Measurements from ENCODE around the gene VWA3A.

The VWA3A gene

DNA sequence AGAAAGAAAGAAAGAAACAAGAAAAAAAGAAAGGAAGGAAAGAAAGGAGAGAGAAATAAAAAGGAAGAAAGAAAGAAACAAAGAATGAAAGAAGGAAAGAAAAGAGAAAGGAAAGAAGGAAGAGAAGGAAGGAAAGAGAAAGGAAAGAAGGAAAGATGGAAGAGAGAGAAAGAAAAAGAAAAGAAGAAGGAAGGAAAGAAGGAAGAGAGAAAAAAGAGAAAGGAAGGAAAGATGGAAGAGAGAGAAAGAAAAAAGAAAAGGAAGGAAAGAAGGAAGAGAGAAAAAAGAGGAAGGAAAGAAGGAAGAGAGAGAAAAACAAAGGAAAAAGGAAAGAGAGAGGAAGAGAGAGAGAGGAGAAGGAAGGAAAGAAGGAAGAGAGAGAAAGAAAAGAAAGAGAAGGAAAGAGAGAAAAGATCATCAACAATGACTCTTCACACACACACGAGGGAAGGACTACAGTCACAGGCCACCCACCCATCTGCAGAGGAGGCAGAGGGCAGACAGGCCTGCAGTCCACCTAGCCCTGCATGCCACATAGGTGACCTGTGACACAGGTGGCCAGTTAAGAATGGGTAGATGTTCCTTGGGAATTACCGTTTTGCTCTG, 23.9 kb downstream of the VWA3A start:
- DNase-seq (ENCODE audit: low read depth, low spot score), result no peak
- ChIA-PET POLR2A (no interaction called here), CTCF (interaction anchor here (0.9 kb wide), 1 partner anchor 17 kb away, joined by 3 read pairs; no protein-coding TSS in a partner anchor)
- no peak for TF ChIP-seq CTCF (IDR thresholded peaks at IDR 0.05; ENCODE audit: insufficient read depth, low read length, missing control alignments)
- H3K4me3 ChIP-seq (ENCODE audit: low read depth, low read length), result no peak overlapping the region

DNA sequence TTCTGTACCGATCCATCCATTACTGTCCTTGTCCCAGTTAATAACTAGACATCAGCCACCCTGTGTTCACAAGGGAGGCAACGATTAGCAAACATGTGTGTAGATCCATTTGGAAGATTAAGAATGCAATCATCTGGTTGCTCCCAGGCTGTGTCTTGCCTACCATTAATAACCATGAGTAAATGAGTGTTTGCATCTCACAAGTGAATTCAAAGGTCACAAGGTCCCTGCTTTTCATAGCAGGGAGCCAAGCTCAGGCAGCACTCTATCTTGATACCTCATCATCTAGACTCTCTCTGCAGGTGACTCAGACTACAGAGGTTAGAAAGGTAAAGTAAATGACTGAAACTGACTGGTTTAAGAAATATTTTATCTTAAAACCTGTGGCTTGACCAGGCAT, 25.3 kb downstream of the VWA3A start:
- TF ChIP-seq CTCF (IDR thresholded peaks at IDR 0.05; ENCODE audit: insufficient read depth, low read length, missing control alignments), result no peak
- no peak for DNase-seq (ENCODE audit: low read depth, low spot score)
- POLR2A ChIA-PET, result no interaction called here
- CTCF ChIA-PET, result no interaction called here
- H3K4me3 ChIP-seq (ENCODE audit: low read depth, low read length), result no peak overlapping the region

- DNase-seq (ENCODE audit: low read depth, low spot score), result no peak
- ChIA-PET CTCF (interaction anchor here (0.7 to 1.2 kb wide), 4 partner anchors 42 to 408 kb away, joined by 3 read pairs; no protein-coding TSS in a partner anchor), POLR2A (no interaction called here)
- no peak overlapping the region for H3K4me3 ChIP-seq (ENCODE audit: low read depth, low read length)
- TF ChIP-seq CTCF (IDR thresholded peaks at IDR 0.05; ENCODE audit: insufficient read depth, low read length, missing control alignments), result no peak
Observed at GRCh38 chr16:22120440-22120839, 28.1 kb downstream of the VWA3A start.

DNA sequence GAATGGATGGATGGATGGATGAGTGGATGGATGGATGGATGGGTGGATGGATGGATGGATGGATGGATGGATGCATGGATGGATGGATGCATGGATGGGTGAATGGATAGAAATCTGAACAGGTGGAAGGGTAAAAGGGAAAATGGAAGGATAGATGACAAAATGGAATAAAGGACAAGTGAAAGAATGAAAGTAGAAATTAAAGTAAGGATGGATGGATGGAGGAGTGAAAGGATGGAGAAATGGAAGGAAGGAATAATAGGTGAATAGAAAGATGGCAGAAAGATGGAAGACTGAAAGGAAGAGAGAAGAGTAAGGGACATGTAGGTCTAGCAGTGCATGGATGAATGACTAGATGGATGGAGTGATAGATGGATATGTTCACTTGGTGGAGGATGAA, 29.9 kb downstream of the VWA3A start:
- no peak for DNase-seq (ENCODE audit: low read depth, low spot score)
- no peak overlapping the region for H3K4me3 ChIP-seq (ENCODE audit: low read depth, low read length)
- POLR2A ChIA-PET, result no interaction called here
- CTCF ChIA-PET, result no interaction called here
- TF ChIP-seq CTCF (IDR thresholded peaks at IDR 0.05; ENCODE audit: insufficient read depth, low read length, missing control alignments), result no peak

DNA sequence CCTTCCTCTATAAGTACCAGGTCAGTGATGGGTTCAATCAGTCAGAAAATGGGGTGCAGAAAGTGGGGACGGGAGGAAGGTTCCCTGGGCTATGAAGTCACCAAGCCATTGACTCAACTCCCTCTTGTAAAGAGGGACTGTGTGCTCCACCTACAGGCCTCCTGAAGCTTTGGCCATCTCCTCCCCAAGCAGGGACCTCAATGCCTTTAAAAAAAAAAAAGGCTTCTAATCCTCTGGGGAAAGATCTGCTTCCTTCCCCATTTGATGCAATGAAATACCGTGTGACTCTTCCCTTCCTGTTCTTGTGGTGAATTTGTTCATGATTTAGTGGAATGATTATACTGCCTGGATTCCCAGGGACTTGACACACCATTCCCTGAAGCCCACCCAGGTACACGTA, 30.8 kb downstream of the VWA3A start:
- TF ChIP-seq CTCF (IDR thresholded peaks at IDR 0.05; ENCODE audit: insufficient read depth, low read length, missing control alignments), result no peak
- no peak for DNase-seq (ENCODE audit: low read depth, low spot score)
- CTCF ChIA-PET, result no interaction called here
- POLR2A ChIA-PET, result no interaction called here
- H3K4me3 ChIP-seq (ENCODE audit: low read depth, low read length), result no peak overlapping the region

GRCh38 chr16:22123759-22124490, 31.6 kb downstream of the VWA3A start:
- no peak for DNase-seq (ENCODE audit: low read depth, low spot score)
- no peak overlapping the region for H3K4me3 ChIP-seq (ENCODE audit: low read depth, low read length)
- no peak for TF ChIP-seq CTCF (IDR thresholded peaks at IDR 0.05; ENCODE audit: insufficient read depth, low read length, missing control alignments)
- ChIA-PET POLR2A (no interaction called here), CTCF (no interaction called here)

All from AG04449 (cell line).